IPS DF 19.7 (cell line): Measurements from ENCODE around the gene TLX1.

Experiments
- DNase-seq: peaks from one replicate; pipeline ENCODE4 v3.0.0-alpha.2; 2013; ENCODE audit warnings: low read depth, low spot score

Gene TLX1

DNA sequence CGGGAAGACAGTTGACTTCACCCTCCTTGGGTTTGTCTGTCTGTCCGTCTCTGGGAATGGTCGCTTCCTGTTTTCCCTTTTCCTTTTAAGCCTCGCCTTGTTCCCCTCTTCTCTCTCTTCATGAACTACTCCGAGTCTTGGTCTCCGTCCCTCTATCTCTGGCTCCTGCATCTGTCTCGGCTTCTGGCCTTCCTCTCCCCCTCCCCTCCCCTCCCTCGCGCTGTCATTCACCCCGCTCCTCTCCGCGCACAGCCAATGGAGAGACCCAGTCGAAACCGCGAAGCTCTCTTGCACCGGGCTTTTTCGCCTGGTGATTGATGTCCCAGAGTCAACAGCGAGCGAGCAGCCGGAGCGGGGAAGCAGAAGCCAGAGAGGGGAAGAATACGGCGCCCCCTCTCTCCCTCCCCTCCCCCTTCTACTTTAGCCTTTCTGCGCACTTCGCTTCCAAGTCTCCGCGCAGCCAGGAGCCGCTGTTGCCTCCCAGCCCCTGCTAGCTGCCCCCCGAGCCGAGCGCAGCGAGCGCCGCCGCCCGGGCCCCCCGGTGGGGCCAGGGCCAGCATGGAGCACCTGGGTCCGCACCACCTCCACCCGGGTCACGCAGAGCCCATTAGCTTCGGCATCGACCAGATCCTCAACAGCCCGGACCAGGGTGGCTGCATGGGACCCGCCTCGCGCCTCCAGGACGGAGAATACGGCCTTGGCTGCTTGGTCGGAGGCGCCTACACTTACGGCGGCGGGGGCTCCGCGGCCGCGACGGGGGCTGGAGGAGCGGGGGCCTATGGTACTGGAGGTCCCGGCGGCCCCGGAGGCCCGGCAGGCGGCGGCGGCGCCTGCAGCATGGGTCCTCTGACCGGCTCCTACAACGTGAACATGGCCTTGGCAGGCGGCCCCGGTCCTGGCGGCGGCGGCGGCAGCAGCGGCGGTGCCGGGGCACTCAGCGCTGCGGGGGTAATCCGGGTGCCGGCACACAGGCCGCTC lies at the start of gene TLX1:
TLX1 (plus strand) TSS at position 317 of the 978 bp plus-strand sequence; CDS start at position 559, 242 bp downstream.
- DNase-seq: no peak

DNA sequence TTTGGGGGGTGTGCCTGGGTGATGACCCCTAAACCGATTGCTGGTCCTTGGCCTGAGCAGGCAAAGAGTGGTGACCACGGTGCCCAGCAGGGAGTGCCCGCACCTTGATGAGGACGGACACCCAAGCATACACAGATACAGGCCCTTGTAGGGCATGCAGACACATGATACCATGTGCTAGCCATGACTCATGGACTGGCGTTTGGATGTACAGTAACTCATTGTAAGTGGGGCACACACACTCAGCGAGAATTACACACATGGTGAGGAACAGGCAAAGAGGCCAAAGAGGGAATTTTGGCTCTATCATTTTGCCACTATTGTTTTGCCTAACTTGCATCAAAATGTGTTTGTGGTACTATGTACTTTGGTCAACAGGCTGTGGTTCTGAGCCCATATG lies 45.3 kb upstream of the TLX1 start:
- no peak for DNase-seq

DNA sequence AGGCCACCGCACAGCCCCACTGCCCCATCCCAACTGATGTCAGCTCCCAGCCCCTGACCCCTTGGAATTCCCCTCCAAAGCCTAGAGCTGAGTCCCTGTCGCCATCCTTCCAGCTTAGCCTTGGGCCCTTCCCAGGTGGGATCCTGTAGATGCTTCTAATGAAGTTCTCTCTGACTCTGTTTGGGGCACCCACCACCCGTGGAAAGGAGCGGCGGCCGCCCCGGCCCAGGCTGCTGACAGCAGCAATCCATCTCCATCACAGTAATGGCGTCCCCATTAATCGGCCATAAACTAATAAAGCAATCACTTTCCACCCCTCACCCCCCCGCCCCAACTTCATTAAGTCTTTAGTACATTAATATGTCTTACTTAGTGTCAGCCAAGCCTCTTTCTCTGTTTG lies 43.7 kb upstream of the TLX1 start:
- no peak for DNase-seq

DNA sequence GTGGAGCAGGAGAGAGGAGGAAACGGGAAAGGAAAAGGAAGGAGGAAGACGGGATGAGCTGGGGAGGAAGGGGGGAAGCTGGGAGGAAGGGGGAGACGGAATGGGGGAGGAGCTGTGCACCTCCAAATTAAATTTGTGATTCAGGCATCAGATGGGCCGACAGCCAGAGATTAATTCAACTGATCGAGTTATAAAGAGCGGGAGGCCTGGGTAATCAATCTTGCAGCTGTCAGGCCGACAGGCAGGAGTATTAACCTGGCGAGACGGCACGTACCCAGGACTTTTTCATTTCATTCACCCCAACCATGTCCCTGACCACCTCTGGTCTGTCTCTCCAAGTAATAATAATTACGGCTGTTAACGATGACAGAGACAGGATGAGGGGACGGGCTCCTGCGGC lies 43.1 kb upstream of the TLX1 start:
- no peak for DNase-seq

DNA sequence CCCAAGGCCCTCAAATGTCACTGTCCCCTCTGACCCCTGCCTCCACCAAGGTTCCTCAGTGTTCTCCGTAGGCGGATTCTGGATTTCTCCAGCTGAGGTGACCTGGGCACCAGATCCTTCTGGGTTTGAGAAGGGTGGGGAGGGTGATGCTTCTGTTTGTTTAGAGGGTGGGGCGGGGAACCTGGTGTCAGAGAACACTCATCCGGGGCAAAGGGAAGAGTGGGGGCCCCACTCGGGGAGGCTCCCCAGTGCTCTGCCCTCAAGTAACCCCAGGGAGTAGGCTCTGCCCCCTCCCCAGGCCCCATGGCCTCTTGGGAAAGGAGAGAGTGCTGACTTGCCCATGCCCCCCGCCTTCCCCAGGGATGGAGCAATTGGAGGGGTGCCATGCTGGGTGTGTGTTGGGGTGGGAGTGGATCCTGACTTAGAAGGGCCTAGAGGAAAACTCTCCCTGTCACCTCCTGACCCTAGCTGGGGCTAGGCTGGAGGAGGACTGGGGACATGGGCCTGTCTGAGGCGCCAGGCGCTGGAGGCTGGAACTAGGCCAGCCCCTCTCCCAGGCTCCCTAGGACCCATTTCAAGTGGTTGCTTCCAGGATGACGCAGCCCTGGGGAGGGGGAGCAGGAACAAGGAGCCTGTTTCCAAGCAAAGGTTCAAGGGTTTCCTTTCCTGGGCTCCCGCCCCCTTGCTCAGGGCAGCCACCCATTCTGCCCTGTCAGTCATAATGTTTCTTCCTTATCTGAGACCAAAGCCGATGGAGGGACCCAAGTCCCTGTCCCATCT lies 41.4 kb upstream of the TLX1 start:
- DNase-seq: no peak

DNA sequence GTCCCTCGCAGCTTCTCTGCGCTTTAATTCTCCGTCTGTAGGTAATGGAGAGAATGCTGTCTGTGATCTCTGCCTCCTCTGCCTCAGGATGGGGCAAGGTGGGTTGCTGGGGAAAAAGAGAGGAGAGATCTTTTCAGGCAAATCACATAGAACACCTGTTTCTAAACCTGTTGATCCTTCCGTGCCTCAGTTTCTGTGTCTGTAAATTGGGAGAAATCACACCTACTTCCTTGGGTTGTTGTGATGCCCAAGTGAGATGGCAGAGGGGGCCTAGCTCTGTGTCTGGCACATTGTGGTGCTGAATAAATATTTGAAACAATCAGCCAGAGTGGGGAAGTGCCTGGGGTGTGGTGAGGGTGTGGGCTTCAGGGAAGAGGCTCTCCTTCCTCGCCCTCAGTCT lies 40.5 kb upstream of the TLX1 start:
- DNase-seq: no peak

DNA sequence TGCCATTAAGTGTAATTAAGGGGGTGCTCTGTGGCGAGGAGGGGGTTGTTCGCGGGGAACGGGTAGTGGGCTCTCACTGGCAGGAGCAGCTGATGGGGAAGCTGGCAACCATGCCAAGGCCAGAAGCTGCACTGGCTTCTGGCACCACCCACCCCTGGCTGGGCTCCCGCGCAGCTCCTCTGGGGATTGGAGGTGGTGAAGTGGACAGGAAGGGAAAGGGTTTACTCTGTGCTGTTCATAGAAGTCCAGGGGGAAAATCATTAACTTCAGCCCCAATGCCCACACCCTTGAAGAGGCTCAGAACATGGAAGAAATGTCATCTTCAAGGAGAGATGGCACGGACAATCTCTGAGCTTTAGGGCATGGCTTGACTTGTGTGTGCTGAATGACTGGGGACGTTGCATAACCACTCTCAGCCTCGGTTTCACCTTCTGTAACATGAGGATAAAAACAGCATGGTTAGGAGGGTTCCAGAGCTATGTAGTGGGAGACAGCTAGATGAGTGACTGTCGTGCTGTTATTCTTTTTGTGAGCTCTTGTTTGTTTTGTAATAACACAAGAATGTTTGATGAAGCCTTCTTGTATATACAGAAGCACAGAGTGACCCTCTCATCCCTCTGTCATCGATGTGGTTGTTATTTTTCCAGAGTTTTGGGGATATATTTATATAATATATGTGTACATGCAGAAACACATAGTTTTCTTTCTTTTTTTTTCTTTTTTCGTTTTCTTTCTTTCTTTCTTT lies 39.4 kb upstream of the TLX1 start:
- DNase-seq: no peak

DNA sequence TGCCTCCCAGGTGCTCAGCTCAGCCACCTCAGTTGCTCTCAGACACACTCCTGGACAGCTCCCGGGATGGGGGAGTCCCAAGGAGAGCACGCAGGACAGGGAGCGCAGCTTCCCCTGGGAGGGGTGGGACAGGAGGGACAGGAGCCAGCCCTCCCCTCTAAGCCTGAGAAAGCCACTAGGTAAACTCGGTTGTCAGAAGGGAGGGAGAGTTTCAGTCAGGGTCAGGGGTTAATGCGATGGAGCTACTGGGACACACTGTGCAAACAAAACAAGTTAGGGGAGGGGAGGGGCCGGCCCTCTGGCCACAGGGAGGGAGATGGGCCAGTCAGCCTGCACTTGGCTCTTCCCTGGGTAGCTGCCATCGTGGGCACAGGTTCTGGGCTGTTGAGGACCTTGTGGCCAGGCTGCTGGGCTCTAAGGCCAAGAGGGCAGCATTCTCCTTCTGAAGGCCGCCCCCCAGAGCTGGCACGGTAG lies 38.2 kb upstream of the TLX1 start:
- no peak for DNase-seq

DNA sequence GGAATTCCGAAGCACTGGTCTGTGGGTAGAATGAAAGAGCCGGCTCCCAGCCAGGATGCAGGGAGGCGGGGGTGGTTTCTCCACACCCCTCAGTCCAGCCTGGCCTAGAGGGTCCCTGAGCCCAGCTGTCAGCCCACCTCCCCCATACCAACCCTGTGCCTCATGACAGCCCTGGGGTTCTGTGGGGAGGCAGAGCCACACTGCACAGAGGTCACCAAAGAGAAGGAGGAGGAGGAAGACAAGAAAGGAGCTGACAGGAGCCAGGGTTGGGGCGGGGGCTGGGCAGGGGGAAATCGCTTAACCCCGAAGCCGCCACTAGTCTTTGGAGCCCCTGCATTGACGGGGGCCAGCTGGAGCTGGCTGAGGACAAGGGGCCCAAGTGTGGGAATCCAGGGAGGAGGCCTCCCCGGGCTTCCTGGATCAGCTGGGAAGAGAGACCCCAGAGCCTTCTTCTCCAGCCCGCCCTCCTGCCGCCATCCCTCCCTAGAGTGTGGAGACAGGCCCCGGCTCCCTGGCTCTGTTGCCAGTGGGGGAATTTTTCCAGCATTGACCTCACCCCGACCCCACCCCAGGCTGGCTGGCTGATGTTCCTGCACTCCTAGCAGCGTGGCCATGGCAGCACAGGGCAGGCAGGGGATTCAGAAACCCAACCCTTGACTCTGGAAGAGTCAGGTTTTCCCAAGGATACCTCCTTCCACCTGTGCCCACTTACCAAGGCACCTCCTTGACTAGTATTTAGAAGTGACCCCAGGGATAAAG lies 36.8 kb upstream of the TLX1 start:
- no peak for DNase-seq

DNA sequence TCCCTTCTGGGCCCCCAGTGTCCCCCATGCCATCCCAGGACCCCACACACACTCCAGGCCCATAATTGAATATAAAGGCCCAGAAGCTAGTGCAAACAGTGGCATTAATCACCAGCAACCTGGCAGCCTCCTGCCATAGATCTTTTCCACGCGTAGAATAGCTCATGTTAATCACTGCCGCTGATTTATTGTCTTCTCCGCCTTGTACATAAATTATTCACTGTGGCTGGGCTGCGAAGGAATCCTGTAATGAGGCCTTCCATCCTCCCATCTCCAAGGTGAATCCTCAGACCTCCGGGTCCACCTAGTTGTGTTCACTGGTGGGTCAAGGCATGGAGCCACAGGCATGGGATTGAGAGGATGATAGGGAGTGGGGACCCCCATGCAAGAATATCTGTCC lies 36.1 kb upstream of the TLX1 start:
- no peak for DNase-seq

DNA sequence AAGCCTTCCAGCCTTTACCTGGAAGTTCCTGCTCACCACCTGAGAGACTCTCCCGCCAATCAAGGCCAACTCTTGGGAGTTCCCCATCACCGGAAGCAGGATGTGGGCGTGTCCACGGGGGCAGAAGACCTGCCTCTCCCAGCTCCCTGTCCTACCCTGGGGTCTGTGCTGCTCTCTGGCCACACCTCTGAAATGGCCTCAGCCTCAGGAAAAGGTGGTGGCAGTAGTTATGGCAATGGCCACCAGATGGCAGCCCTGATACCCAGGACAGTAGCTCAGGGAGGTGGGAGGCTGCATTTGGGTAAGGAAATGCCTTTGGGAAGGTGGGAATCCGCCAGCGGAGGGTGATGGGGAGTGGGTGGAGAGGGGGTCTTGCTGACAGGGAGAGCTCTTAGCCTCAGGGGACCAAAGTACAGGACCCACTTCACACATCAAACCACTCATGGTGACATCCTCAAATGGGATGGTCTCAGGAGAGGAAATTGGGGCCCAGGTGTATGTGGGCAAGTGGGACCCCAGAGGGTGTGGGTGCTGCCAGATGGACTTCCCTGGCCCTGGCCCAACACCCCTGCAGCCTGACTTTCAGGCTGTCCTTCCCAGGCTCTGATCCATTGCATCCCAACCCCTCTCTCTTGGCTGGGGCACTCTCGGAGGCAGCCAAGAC lies 35.4 kb upstream of the TLX1 start:
- peak; percentile 96 for DNase-seq

DNA sequence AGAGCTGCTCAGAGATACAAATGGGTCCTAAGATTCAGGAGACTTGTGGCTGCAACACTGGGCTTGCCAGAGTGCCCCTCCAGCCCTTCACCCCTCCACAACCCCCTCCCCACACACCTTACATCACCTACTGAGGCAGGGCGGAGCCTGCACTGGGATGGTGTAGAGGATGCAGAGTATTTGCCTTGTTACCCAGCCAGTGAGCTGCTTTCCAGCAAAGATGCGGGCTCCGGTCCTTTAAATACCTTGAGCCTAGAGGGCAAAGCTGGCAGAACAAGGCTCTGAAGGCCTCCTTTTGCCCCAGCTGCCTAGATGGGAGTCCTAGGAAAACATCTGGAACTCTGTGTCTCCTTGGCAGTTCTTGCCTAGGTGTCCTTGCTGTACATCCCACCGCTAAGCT lies 34.7 kb upstream of the TLX1 start:
- DNase-seq: no peak

DNA sequence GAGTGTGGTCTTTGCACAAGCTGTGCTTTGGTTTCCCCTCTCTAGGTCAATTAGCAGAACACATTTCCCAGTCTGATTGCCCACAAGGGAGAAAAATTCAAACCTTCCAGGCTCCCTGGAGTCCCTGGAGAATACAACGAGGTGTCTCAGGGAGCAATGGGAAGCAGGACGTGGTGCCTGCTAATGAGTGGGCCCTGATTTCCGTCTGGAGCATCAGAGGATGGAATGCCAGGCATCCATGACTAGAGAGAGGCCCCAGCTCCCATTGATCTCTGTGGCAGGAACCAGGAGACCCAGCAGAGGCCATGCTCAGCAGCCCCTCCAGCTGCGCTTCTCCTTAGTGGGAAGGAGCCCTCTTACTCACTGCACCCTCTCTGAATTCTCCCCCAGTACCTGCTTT lies 33.2 kb upstream of the TLX1 start:
- DNase-seq: no peak

DNA sequence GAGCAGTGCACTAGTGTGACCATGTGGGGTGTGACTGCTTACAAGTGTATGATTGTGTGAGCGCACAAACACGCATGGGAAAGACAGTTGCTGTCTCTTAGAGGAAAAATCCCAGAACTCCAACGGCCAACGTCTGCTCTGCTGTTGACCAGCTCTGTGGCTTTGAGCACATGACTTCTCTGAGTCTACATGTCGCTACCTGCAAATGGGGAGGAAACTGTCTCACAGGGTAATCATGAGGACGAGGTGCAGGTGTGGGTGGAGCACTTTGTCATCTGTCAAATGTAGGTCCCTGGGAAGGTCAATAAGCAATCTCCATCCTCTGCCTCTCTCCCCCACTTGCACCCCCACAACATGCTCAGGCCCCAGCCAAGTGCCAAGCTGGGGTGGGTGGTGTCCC lies 31.2 kb upstream of the TLX1 start:
- DNase-seq: no peak

DNA sequence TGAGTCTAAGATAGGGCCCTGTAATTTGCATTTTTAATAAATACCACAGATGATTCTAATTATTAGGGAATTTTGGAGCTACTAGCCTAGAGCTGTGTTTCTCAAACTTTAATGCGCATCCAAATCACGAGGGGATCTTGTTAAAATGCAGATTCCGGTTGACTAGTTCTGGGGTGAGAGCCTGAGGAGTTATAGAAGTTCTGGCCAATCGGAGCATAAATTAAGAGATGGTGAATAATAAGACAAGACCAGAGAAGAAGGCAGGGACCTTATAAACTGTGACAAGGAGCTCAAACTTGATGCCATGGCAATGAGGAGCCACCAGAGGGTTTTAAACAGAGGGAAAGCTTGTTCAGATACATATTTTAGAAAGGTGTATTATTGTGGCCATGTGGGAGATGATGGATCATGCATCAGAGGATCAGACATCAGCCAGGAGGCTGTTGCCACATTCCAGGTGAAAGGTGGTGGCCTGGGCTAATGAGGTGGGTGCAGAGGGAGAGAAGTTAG lies 29.7 kb upstream of the TLX1 start:
- no peak for DNase-seq

DNA sequence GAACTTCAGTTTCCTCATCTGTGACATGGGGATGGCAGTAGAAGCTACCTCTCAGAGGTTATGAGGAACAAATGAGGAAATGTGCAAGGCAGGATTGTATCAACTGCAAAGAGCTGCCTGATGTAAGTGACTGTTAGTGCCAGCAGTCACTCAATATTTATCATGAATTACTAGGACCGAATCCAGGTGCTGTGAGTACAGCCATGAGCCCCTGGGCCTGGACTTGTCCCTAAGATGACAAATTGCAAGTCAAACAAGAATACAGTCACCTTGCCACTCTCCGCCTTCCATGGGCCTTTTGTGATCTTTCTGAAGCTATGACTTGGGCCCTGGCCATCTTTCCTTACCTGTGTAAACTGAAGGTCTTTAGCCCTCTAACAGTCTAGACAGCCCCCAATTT lies 27.7 kb upstream of the TLX1 start:
- no peak for DNase-seq

DNA sequence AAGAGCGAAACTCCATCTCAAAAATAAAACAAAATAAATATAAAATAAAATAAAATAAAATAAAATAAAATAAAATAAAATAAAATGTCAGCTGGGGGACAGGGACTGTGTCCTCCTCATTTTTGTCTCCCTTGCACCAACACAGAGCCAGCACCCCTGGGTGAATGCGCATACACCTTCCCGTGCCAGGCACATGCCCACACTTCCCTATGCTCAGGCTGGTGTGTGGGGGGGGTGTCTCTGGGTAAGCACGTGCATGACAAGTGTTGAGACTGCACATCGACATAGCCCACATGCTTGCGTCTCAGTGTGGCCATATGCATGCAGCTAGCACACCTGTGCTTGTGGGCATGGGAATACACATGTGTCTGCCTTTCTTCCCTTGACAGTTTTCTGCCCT lies 24.7 kb upstream of the TLX1 start:
- DNase-seq: no peak

DNA sequence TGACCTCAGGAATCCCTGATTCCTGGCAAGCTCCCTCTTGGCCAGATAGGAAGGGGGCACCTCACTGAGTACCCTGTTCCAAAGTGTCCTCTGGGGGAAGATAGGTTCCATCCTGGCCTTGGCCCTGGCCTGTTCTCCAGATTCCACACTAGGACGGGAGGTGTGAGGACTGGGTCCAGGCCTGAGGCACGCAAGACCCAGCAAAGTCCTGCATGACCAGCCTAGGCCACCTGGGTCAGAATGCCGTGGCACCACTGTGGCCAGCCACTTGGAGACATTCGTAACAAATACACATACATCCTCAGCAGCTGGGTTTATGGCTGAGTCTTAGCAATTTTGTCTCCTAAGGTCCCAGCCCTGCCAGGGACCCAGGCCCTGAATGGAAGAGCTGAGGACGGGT lies 23.3 kb upstream of the TLX1 start:
- DNase-seq: no peak

DNA sequence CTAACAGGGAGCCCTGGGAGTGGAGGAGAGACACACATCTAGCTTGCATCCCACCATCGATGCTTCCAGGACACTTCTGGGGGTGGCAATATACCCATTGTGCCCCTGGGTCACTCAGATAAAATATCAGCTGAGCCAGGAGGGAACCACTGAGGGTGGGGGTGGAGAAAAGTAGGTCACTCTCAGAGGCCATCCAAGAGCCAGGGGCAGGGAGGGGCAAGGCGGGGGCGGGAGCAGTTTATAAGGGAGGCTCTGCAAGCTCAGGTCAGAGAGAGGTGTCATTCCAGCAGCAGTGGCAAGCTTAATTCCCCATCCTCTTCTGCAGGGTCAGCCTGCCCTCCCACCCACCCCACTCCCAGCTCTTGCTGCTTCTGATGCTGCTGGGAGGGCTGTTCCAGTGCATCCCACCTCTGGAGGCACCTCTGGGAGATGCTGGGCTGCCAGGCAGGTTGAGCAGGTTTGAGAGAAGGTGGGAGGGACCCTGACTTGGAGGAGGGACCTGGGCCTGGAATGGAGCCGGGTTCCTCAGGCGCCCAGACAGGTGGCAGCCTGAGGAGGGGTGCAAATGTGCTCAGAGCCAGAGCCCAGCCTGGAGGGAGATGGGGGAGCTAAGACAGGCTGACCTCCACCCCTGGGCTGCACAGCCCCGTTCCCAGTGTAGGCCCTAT lies 20.1 kb upstream of the TLX1 start:
- no peak for DNase-seq

DNA sequence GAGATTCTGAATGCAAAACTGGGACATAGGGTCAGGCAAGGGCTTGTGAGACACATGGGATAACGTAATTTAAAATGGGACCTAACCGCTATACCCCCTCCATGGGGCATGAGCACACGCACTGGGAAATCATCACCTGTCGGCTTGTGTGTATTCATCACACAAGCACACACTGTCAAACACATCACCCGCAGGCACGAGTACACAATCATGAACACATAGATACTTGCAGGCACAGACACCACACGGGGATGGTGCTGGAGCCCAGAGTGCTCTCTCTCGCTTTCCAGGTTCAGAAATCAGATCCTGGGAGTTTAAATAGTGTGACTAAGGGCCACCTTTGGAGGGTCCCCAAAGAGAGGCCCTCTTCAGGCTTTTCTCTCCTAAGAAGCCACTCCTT lies 19.6 kb upstream of the TLX1 start:
- DNase-seq: no peak
